ENCODE results near the gene BAIAP2. TPM values are rescaled to one million over a fixed set of nuclear protein-coding genes. Genes with fewer than 3 reads are reported as not detected.

The BAIAP2 gene
- polyA plus RNA-seq, 2 of the 4 experiments (the other 2 are of a cell fraction): 7.1 to 27.5 TPM

DNA sequence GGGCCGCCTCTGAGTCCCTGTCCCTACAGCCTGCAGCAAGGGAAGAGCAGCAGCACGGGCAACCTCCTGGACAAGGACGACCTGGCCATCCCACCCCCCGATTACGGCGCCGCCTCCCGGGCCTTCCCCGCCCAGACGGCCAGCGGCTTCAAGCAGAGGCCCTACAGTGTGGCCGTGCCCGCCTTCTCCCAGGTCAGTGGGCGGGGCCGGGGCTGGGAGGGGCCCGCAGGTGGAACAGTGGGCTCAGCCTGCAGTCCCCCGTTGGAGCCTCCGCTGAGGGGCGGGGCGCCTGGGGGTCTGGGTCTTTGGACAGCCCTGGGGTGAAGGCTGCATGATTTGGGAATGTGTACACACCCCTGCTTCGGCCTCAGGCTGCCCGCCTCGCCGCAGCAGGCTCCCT lies 71.8 kb downstream of the BAIAP2 start:
- Histone ChIP-seq H3K4me2 (no peak overlapping the region), H3K27ac (no peak overlapping the region), H3K4me3 (no peak overlapping the region), H3K9me3 (no peaks in the 10 kb centered on the region), H3K4me1 (peaks cover 5% of the 10 kb centered on the region; the same call in 2 of the 3 replicates)
- TF ChIP-seq POLR2A (IDR thresholded peaks at IDR 0.05; ENCODE audit: low read length) (no peak), CHD2 (IDR thresholded peaks at IDR 0.05; ENCODE audit: low read length, partially characterized antibody) (no peak), MAX (IDR thresholded peaks at IDR 0.05) (no peak), HDAC2 (IDR thresholded peaks at IDR 0.05) (no peak), JUNB (IDR thresholded peaks at IDR 0.05) (no peak), SMC3 (IDR thresholded peaks at IDR 0.05) (no peak), HMGXB4 (CRISPR knock-in tag; IDR thresholded peaks at IDR 0.05; ENCODE audit: borderline replicate concordance) (no peak), MAZ (IDR thresholded peaks at IDR 0.05; ENCODE audit: borderline replicate concordance, low read depth, low read length) (no peak)
- TF ChIP-seq, protein P1, sequence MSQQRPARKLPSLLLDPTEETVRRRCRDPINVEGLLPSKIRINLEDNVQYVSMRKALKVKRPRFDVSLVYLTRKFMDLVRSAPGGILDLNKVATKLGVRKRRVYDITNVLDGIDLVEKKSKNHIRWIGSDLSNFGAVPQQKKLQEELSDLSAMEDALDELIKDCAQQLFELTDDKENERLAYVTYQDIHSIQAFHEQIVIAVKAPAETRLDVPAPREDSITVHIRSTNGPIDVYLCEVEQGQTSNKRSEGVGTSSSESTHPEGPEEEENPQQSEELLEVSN (IDR thresholded peaks at IDR 0.05; ENCODE audit: borderline replicate concordance, low read depth): no peak
- TF ChIP-seq, protein P2, sequence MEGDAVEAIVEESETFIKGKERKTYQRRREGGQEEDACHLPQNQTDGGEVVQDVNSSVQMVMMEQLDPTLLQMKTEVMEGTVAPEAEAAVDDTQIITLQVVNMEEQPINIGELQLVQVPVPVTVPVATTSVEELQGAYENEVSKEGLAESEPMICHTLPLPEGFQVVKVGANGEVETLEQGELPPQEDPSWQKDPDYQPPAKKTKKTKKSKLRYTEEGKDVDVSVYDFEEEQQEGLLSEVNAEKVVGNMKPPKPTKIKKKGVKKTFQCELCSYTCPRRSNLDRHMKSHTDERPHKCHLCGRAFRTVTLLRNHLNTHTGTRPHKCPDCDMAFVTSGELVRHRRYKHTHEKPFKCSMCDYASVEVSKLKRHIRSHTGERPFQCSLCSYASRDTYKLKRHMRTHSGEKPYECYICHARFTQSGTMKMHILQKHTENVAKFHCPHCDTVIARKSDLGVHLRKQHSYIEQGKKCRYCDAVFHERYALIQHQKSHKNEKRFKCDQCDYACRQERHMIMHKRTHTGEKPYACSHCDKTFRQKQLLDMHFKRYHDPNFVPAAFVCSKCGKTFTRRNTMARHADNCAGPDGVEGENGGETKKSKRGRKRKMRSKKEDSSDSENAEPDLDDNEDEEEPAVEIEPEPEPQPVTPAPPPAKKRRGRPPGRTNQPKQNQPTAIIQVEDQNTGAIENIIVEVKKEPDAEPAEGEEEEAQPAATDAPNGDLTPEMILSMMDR (IDR thresholded peaks at IDR 0.05): no peak
- DNase-seq (ENCODE audit: low read depth in 1 of 2, low spot score in 1 of 2) (no peak), FAIRE-seq (no peak), ATAC-seq (no peak)
- POLR2A ChIA-PET: no interaction called here
- WGBS (ENCODE audit: missing lambda C conversion rate): 94% methylated on average over 14 of the region's 24 CpGs
- CTCF ChIA-PET: interaction anchor here (0.6 to 17.4 kb wide), 4 partner anchors 8 to 117 kb away, joined by 4 to 880 read pairs (median 72); partner anchors contain the start of gene BAIAP2

- Histone ChIP-seq H3K27ac (no peak overlapping the region), H3K4me3 (no peak overlapping the region), H3K4me2 (no peak overlapping the region), H3K4me1 (no peaks in the 10 kb centered on the region), H3K9me3 (no peaks in the 10 kb centered on the region)
- WGBS (ENCODE audit: missing lambda C conversion rate): 75% methylated on average over 9 of the region's 9 CpGs
- CTCF ChIA-PET: interaction anchor here (0.6 to 1.8 kb wide), 5 partner anchors 10 to 118 kb away, joined by 3 to 12 read pairs (median 4); no protein-coding TSS in a partner anchor
- POLR2A ChIA-PET: no interaction called here
- ATAC-seq (no peak; a peak in 1 of 6 replicates), FAIRE-seq (no peak), DNase-seq (ENCODE audit: low read depth in 1 of 2, low spot score in 1 of 2) (no peak)
- TF ChIP-seq HEYL (CRISPR knock-in tag; IDR thresholded peaks at IDR 0.05): no peak
- TF ChIP-seq RNF2 (IDR thresholded peaks at IDR 0.05; ENCODE audit: borderline replicate concordance, low read depth): no peak
- no peak for TF ChIP-seq CBX2 (IDR thresholded peaks at IDR 0.05; ENCODE audit: borderline replicate concordance, low read depth)
- TF ChIP-seq, protein P3, sequence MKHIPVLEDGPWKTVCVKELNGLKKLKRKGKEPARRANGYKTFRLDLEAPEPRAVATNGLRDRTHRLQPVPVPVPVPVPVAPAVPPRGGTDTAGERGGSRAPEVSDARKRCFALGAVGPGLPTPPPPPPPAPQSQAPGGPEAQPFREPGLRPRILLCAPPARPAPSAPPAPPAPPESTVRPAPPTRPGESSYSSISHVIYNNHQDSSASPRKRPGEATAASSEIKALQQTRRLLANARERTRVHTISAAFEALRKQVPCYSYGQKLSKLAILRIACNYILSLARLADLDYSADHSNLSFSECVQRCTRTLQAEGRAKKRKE (CRISPR knock-in tag; IDR thresholded peaks at IDR 0.05; ENCODE audit: low read depth): no peak
- no peak for TF ChIP-seq TFCP2L1 (CRISPR knock-in tag; IDR thresholded peaks at IDR 0.05)
- TF ChIP-seq, protein P1 (IDR thresholded peaks at IDR 0.05; ENCODE audit: borderline replicate concordance, low read depth): no peak
- no peak for TF ChIP-seq ELK1 (IDR thresholded peaks at IDR 0.05; ENCODE audit: low read depth, low read length)
- no peak for TF ChIP-seq ZFP36 (IDR thresholded peaks at IDR 0.05; ENCODE audit: borderline replicate concordance, partially characterized antibody)
These were observed 73.3 kb downstream of the BAIAP2 start for GRCh38 chr17:81108220-81108619.

All from A549 (cell line).